Mammary microvascular endothelial cell (primary cell): ENCODE data around the gene FBN2. TPM values are rescaled to one million over a fixed set of nuclear protein-coding genes. Genes with fewer than 3 reads are reported as not detected.

Experiments
- total RNA-seq: library from RNA; depleted of rRNA; stranded (reverse); fragments of >200 nt; gene quantifications from 2 replicates; pipeline ENCODE4 v1.2.3, GENCODE V29; 2015

The FBN2 gene
- 1.4 and 1.7 TPM in 2 replicates for total RNA-seq

GRCh38 chr5:128538000-128538249 lies at the start of gene FBN2:
Gene FBN2 (minus strand): TSS chr5:128538245. CDS start chr5:128537603, 642 bp downstream.

